WTC11 (cell line): ENCODE data around the gene ANKRD37.

Experiments used
- AFF4 ChIP-seq: sonication (generic); formaldehyde crosslinking; IDR thresholded peaks from 2 replicates; pipeline ENCODE4 v1.8.1; 2023; ENCODE audit warnings: mild to moderate bottlenecking, missing genetic modification reagents, borderline replicate concordance
- ATF1 ChIP-seq: sonication (generic); formaldehyde crosslinking; IDR thresholded peaks from 2 replicates; pipeline ENCODE4 v1.8.1; 2023; ENCODE audit warnings: mild to moderate bottlenecking, moderate library complexity, missing genetic modification reagents
- ATF3 ChIP-seq: sonication (generic); formaldehyde crosslinking; conservative IDR thresholded peaks from 2 replicates; pipeline ENCODE4 v1.8.1; 2022; ENCODE audit warnings: mild to moderate bottlenecking, missing genetic modification reagents
- CTCF ChIP-seq: fragments of 200-600 bp; IDR thresholded peaks from 2 replicates; pipeline ENCODE4 v1.8.0; 2022; ENCODE audit warnings: antibody characterized with exemption
- MAX ChIP-seq: sonication (generic); formaldehyde crosslinking; IDR thresholded peaks from 2 replicates; pipeline ENCODE4 v1.8.0; 2022; ENCODE audit warnings: mild to moderate bottlenecking, missing genetic modification reagents
- NR1H2 ChIP-seq: sonication (generic); formaldehyde crosslinking; IDR thresholded peaks from 2 replicates; pipeline ENCODE4 v1.9.0; 2021; ENCODE audit warnings: mild to moderate bottlenecking, moderate library complexity, missing genetic modification reagents
- RELA ChIP-seq: sonication (generic); formaldehyde crosslinking; IDR thresholded peaks from 2 replicates; pipeline ENCODE4 v1.8.1; 2022; ENCODE audit warnings: missing genetic modification reagents, mild to moderate bottlenecking, borderline replicate concordance
- SP1 ChIP-seq: sonication (generic); formaldehyde crosslinking; conservative IDR thresholded peaks from 2 replicates; pipeline ENCODE4 v1.8.1; 2022; ENCODE audit warnings: missing genetic modification reagents
- TEAD1 ChIP-seq: sonication (generic); formaldehyde crosslinking; IDR thresholded peaks from 2 replicates; pipeline ENCODE4 v1.8.0; 2022; ENCODE audit warnings: mild to moderate bottlenecking, missing genetic modification reagents
- TEAD4 ChIP-seq: sonication (generic); formaldehyde crosslinking; IDR thresholded peaks from 2 replicates; pipeline ENCODE4 v1.8.0; 2022; ENCODE audit warnings: mild to moderate bottlenecking, missing genetic modification reagents
- USF1 ChIP-seq: sonication (generic); formaldehyde crosslinking; IDR thresholded peaks from 2 replicates; pipeline ENCODE4 v1.8.0; 2022; ENCODE audit warnings: mild to moderate bottlenecking, missing genetic modification reagents
- USF2 ChIP-seq: sonication (generic); formaldehyde crosslinking; IDR thresholded peaks from 2 replicates; pipeline ENCODE4 v1.8.1; 2023; ENCODE audit warnings: mild to moderate bottlenecking, missing genetic modification reagents, moderate library complexity
- ZNF512 ChIP-seq: sonication (generic); formaldehyde crosslinking; IDR thresholded peaks from 2 replicates; pipeline ENCODE4 v1.8.1; 2022; ENCODE audit warnings: missing genetic modification reagents, borderline replicate concordance

GRCh38 chr4:185352202-185352601 is 44.4 kb upstream of the ANKRD37 start:
- TF ChIP-seq ATF3 = no peak
- no peak for TF ChIP-seq ZNF512
- no peak for TF ChIP-seq CTCF
- TF ChIP-seq SP1 (CRISPR knock-in tag) = no peak
- no peak for TF ChIP-seq USF1 (CRISPR knock-in tag)
- TF ChIP-seq RELA (CRISPR knock-in tag) = no peak
- no peak for TF ChIP-seq MAX (CRISPR knock-in tag)
- TF ChIP-seq AFF4 = no peak
- TF ChIP-seq ATF1 (CRISPR knock-in tag) = no peak
- no peak for TF ChIP-seq NR1H2 (CRISPR knock-in tag)
- TF ChIP-seq TEAD4 (CRISPR knock-in tag) = no peak
- TF ChIP-seq TEAD1 (CRISPR knock-in tag) = no peak
- no peak for TF ChIP-seq USF2 (CRISPR knock-in tag)
